WTC11 (cell line): ENCODE data around the gene MAGEA9B. TPM values are rescaled to one million over a fixed set of nuclear protein-coding genes. Genes with fewer than 3 reads are reported as not detected.

Experiments
- ATAC-seq: fragments of 200-7000 bp; cut with Tn5 transposase; 2 replicates; pipeline ENCODE4 v1.10.0; 2021; ENCODE audit warnings: mild to moderate bottlenecking, moderate library complexity
- CTCF ChIA-PET: fragments of 300-600 bp; sonication (Branson Sonifier 250); formaldehyde crosslinking; loops from one replicate; lab custom pipeline; 2021; ENCODE audit warnings: antibody characterized with exemption; lab: Charles Lee
- POLR2A ChIA-PET: fragments of 350-600 bp; sonication (Branson Sonifier 250); formaldehyde crosslinking; loops from one replicate; lab custom pipeline; 2021; ENCODE audit warnings: antibody characterized with exemption; lab: Charles Lee
- DNase-seq: peaks from one replicate; pipeline ENCODE4 v3.0.0; 2021; ENCODE audit warnings: low spot score
- H3K27ac Mint-ChIP-seq: 2 replicates; pipeline ENCODE4 v1.8.0; 2021; ENCODE audit warnings: mixed read lengths
- H3K27me3 Mint-ChIP-seq: 2 replicates; pipeline ENCODE4 v1.8.0; 2021; ENCODE audit warnings: low read depth, mild to moderate bottlenecking, moderate library complexity, mixed read lengths
- H3K36me3 Mint-ChIP-seq: 2 replicates; pipeline ENCODE4 v1.8.0; 2021; ENCODE audit warnings: mixed read lengths
- H3K4me1 Mint-ChIP-seq: 2 replicates; pipeline ENCODE4 v1.8.0; 2022; ENCODE audit warnings: mixed read lengths
- H3K4me3 Mint-ChIP-seq: 2 replicates; pipeline ENCODE4 v1.8.0; 2021; ENCODE audit warnings: mild to moderate bottlenecking, moderate library complexity, mixed read lengths
- H3K9me3 Mint-ChIP-seq: 2 replicates; pipeline ENCODE4 v1.8.0; 2021; ENCODE audit warnings: mixed read lengths
- ATF3 ChIP-seq: sonication (generic); formaldehyde crosslinking; conservative IDR thresholded peaks from 2 replicates; pipeline ENCODE4 v1.8.1; 2022; ENCODE audit warnings: mild to moderate bottlenecking, missing genetic modification reagents
- ELF4 ChIP-seq: sonication (generic); formaldehyde crosslinking; IDR thresholded peaks from 2 replicates; pipeline ENCODE4 v1.8.1; 2022; ENCODE audit warnings: low read depth, mild to moderate bottlenecking, moderate library complexity, missing genetic modification reagents
- ERG ChIP-seq: fragments of 250-450 bp; sonication (Bioruptor Pico); IDR thresholded peaks from 2 replicates; pipeline ENCODE4 v1.8.0; 2021; ENCODE audit warnings: mild to moderate bottlenecking
- FOXP1 ChIP-seq: sonication (generic); formaldehyde crosslinking; IDR thresholded peaks from 2 replicates; pipeline ENCODE4 v1.8.0; 2022; ENCODE audit warnings: missing genetic modification reagents, mild to moderate bottlenecking, moderate library complexity, borderline replicate concordance
- HMGXB4 ChIP-seq: sonication (generic); formaldehyde crosslinking; IDR thresholded peaks from 2 replicates; pipeline ENCODE4 v1.8.1; 2023; ENCODE audit warnings: mild to moderate bottlenecking, moderate library complexity, missing genetic modification reagents
- JAZF1 ChIP-seq: fragments of 250-450 bp; sonication (Bioruptor Pico); IDR thresholded peaks from 2 replicates; pipeline ENCODE4 v1.9.0; 2021; ENCODE audit warnings: moderate library complexity, mild to moderate bottlenecking, inconsistent platforms
- KAT7 ChIP-seq: sonication (generic); formaldehyde crosslinking; IDR thresholded peaks from 2 replicates; pipeline ENCODE4 v1.8.1; 2023; ENCODE audit warnings: missing genetic modification reagents, mild to moderate bottlenecking, borderline replicate concordance
- MYBL2 ChIP-seq: sonication (generic); formaldehyde crosslinking; IDR thresholded peaks from 2 replicates; pipeline ENCODE4 v1.8.1; 2023; ENCODE audit warnings: mild to moderate bottlenecking, moderate library complexity, missing genetic modification reagents
- NR3C1 ChIP-seq: sonication (generic); formaldehyde crosslinking; conservative IDR thresholded peaks from 2 replicates; pipeline ENCODE4 v1.8.1; 2023; ENCODE audit warnings: low read depth, mild to moderate bottlenecking, missing genetic modification reagents
- RELA ChIP-seq: sonication (generic); formaldehyde crosslinking; IDR thresholded peaks from 2 replicates; pipeline ENCODE4 v1.8.1; 2022; ENCODE audit warnings: missing genetic modification reagents, mild to moderate bottlenecking, borderline replicate concordance
- RORB ChIP-seq: fragments of 250-450 bp; sonication (Bioruptor Pico); IDR thresholded peaks from 2 replicates; pipeline ENCODE4 v1.9.0; 2021; ENCODE audit warnings: mild to moderate bottlenecking
- SMAD4 ChIP-seq: sonication (generic); formaldehyde crosslinking; IDR thresholded peaks from 2 replicates; pipeline ENCODE4 v1.8.0; 2022; ENCODE audit warnings: mild to moderate bottlenecking, missing genetic modification reagents
- STAT6 ChIP-seq: sonication (generic); formaldehyde crosslinking; conservative IDR thresholded peaks from 2 replicates; pipeline ENCODE4 v1.8.1; 2023; ENCODE audit warnings: mild to moderate bottlenecking, low read depth, missing genetic modification reagents, moderate library complexity
- TCF7 ChIP-seq: sonication (generic); formaldehyde crosslinking; IDR thresholded peaks from 2 replicates; pipeline ENCODE4 v1.8.0; 2022; ENCODE audit warnings: mild to moderate bottlenecking, low read depth, missing genetic modification reagents, moderate library complexity
- USF1 ChIP-seq: sonication (generic); formaldehyde crosslinking; IDR thresholded peaks from 2 replicates; pipeline ENCODE4 v1.8.0; 2022; ENCODE audit warnings: mild to moderate bottlenecking, missing genetic modification reagents
- ZBTB43 ChIP-seq: sonication (generic); formaldehyde crosslinking; IDR thresholded peaks from 2 replicates; pipeline ENCODE4 v1.8.1; 2023; ENCODE audit warnings: mild to moderate bottlenecking, missing genetic modification reagents
- ZMAT4 ChIP-seq: fragments of 250-450 bp; sonication (Bioruptor Pico); IDR thresholded peaks from 2 replicates; pipeline ENCODE4 v1.9.0; 2021; ENCODE audit warnings: mild to moderate bottlenecking
- ZNF121 ChIP-seq: sonication (generic); formaldehyde crosslinking; IDR thresholded peaks from 2 replicates; pipeline ENCODE4 v1.8.0; 2023; ENCODE audit warnings: missing genetic modification reagents
- ZNF219 ChIP-seq: sonication (generic); formaldehyde crosslinking; IDR thresholded peaks from 2 replicates; pipeline ENCODE4 v1.8.0; 2023; ENCODE audit warnings: missing genetic modification reagents, mild to moderate bottlenecking, borderline replicate concordance
- ZNF232 ChIP-seq: sonication (generic); formaldehyde crosslinking; IDR thresholded peaks from 2 replicates; pipeline ENCODE4 v1.8.0; 2022; ENCODE audit warnings: mild to moderate bottlenecking, missing genetic modification reagents
- ZNF281 ChIP-seq: sonication (generic); formaldehyde crosslinking; IDR thresholded peaks from 2 replicates; pipeline ENCODE4 v1.8.0; 2023; ENCODE audit warnings: mild to moderate bottlenecking, missing genetic modification reagents
- ZNF416 ChIP-seq: fragments of 250-450 bp; sonication (Bioruptor Pico); IDR thresholded peaks from 2 replicates; pipeline ENCODE4 v1.9.0; 2021; ENCODE audit warnings: mild to moderate bottlenecking, inconsistent platforms
- ZNF423 ChIP-seq: fragments of 250-450 bp; sonication (Bioruptor Pico); IDR thresholded peaks from 2 replicates; pipeline ENCODE4 v2.1.2; 2022; ENCODE audit warnings: mild to moderate bottlenecking, moderate library complexity
- total RNA-seq: library from RNA; stranded (reverse); gene quantifications from 3 replicates; pipeline ENCODE4 v1.2.3, GENCODE V29; 2021

Gene MAGEA9B
- total RNA-seq, 1 experiment from 2014 or later = 0.35 TPM

- no peak for TF ChIP-seq ZNF281 (CRISPR knock-in tag)
These were observed 42.6 kb upstream of the MAGEA9B start (continued) for GRCh38 chrX:149629730-149630387.

- peaks cover 23% of the 10 kb centered on the region for H3K27me3 Mint-ChIP-seq
- POLR2A ChIA-PET = no interaction called here
- H3K4me1 Mint-ChIP-seq = peaks cover 39% of the 10 kb centered on the region
- H3K9me3 Mint-ChIP-seq = no peaks in the 10 kb centered on the region
- H3K4me3 Mint-ChIP-seq = no peak overlapping the region
- CTCF ChIA-PET = no interaction called here
- H3K27ac Mint-ChIP-seq = no peak overlapping the region
- no peak for TF ChIP-seq ZMAT4 (CRISPR knock-in tag)
- no peak for TF ChIP-seq SMAD4 (CRISPR knock-in tag)
- no peak for TF ChIP-seq ZBTB43
- no peak for TF ChIP-seq ELF4 (CRISPR knock-in tag)
- TF ChIP-seq FOXP1 (CRISPR knock-in tag) = no peak
- TF ChIP-seq RELA = no peak
- TF ChIP-seq RORB (CRISPR knock-in tag) = no peak
- TF ChIP-seq TCF7 (CRISPR knock-in tag) = no peak
- no peak for TF ChIP-seq ZNF121 (CRISPR knock-in tag)
- no peak for TF ChIP-seq ZNF416 (CRISPR knock-in tag)
- TF ChIP-seq HMGXB4 = no peak
- TF ChIP-seq USF1 (CRISPR knock-in tag) = no peak
- no peak for TF ChIP-seq ZNF423 (CRISPR knock-in tag)
- ATAC-seq (no peak), DNase-seq (no peak)
- no peaks in the 10 kb centered on the region for H3K36me3 Mint-ChIP-seq
These were observed 41.5 kb upstream of the MAGEA9B start for GRCh38 chrX:149628768-149629167.

- Mint-ChIP-seq H3K27ac (no peak overlapping the region), H3K4me3 (no peak overlapping the region), H3K27me3 (peaks cover 18% of the 10 kb centered on the region), H3K4me1 (peaks cover 39% of the 10 kb centered on the region), H3K36me3 (no peaks in the 10 kb centered on the region), H3K9me3 (no peaks in the 10 kb centered on the region)
- CTCF ChIA-PET = no interaction called here
- POLR2A ChIA-PET = no interaction called here
- DNase-seq = no peak
- ATAC-seq = no peak
- TF ChIP-seq RORB (CRISPR knock-in tag) (no peak), JAZF1 (CRISPR knock-in tag) (no peak), KAT7 (CRISPR knock-in tag) (no peak), MYBL2 (CRISPR knock-in tag) (no peak), ZNF423 (CRISPR knock-in tag) (no peak), NR3C1 (CRISPR knock-in tag) (no peak), ERG (CRISPR knock-in tag) (no peak), ZNF219 (CRISPR knock-in tag) (no peak), ZNF232 (CRISPR knock-in tag) (no peak), STAT6 (no peak), ATF3 (CRISPR knock-in tag) (no peak)
These were observed 41.0 kb upstream of the MAGEA9B start for GRCh38 chrX:149628280-149628679.
